Uterus (tissue), 4 donors: ENCODE data around the gene TNF. TPM values are rescaled to one million over a fixed set of nuclear protein-coding genes. Genes with fewer than 3 reads are reported as not detected.

Experiments
- DNase-seq, 2 donors: peaks; one replicate each; pipeline ENCODE4 v3.0.0-alpha.2; 2019 to 2020
- H3K27ac ChIP-seq, 2 donors: fragments of 200-600 bp; sonication (generic); 1 replicate in 1 of 2; 2 replicates in 1 of 2; pipeline ENCODE4 v1.5.1; 2016 to 2018
- H3K27me3 ChIP-seq, 2 donors: fragments of 200-600 bp; sonication (generic); one replicate each; pipeline ENCODE4 v1.5.1; 2018 to 2019; ENCODE audit warnings: control low read depth in 1 of 2
- H3K36me3 ChIP-seq, 2 donors: fragments of 200-600 bp; sonication (generic); one replicate each; pipeline ENCODE4 v1.5.1; 2019; ENCODE audit warnings: control low read depth in 1 of 2
- H3K4me1 ChIP-seq, 2 donors: fragments of 200-600 bp; sonication (generic); one replicate each; pipeline ENCODE4 v1.5.1; 2018 to 2019; ENCODE audit warnings: control low read depth in 1 of 2
- H3K4me3 ChIP-seq, 2 donors: fragments of 200-600 bp; sonication (generic); 1 replicate in 1 of 2; 2 replicates in 1 of 2; pipeline ENCODE4 v1.5.1; 2018 to 2019; ENCODE audit warnings: mild to moderate bottlenecking in 1 of 2
- H3K9me3 ChIP-seq, 2 donors: fragments of 200-600 bp; sonication (generic); one replicate each; pipeline ENCODE4 v1.5.1; 2019; ENCODE audit warnings: control low read depth in 1 of 2
- POLR2A ChIP-seq, 2 donors: fragments of 450-650 bp; IDR thresholded peaks; one replicate each; pipeline ENCODE4 v1.6.1; 2016; ENCODE audit warnings: antibody characterized with exemption in 2 of 2, mild to moderate bottlenecking in 1 of 2, moderate library complexity in 1 of 2
- intact Hi-C: fragments of 100-400 bp; cut with DNase I; formaldehyde crosslinking; loops from one replicate; pipeline ENCODE4 v1.15.1; 2023; ENCODE audit warnings: low total_unique reads
- total RNA-seq, 4 donors: library from RNA; depleted of rRNA in 3 of 4; stranded (reverse); fragments of >200 nt in 3 of 4; gene quantifications; one replicate each; pipeline versions ENCODE4 v1.1.0 to v1.2.4, GENCODE V29; 2014 to 2023
- TF ChIP-seq, protein P1 (sequence below), 4 experiments: fragments of 200-600 bp in 2 of 4; fragments of 450-650 bp in 2 of 4; sonication (generic) in 2 of 4; IDR thresholded peaks; one replicate each; pipeline ENCODE4 v1.5.1; 2016 to 2019; ENCODE audit warnings: antibody characterized with exemption in 4 of 4, mild to moderate bottlenecking in 2 of 4, moderate library complexity in 1 of 4
- donor health status: DM: yes; HTN: yes; CAD: no.

Gene TNF
- total RNA-seq, 4 donors from 2014 or later, result 1.3 TPM; not detected in 3

DNA sequence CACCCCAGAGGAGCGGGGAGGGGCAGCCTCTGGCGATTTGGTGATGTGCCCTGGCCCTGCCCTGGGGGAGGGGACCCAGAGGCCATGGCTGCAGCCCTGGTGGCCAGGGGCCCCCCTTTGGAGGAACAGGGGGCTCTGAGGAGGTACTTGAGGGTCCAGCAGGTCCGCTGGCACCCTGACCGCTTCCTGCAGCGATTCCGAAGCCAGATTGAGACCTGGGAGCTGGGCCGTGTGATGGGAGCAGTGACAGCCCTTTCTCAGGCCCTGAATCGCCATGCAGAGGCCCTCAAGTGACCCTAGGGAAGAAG is 17.1 kb upstream of the TNF start:
- H3K4me1 ChIP-seq, result no peaks in the 10 kb centered on the region
- H3K27ac ChIP-seq, result peak overlapping the region; percentile 51 to 55
- intact Hi-C loops, result no loop called here
- H3K36me3 ChIP-seq, result no peaks in the 10 kb centered on the region
- H3K9me3 ChIP-seq, result no peaks in the 10 kb centered on the region
- H3K4me3 ChIP-seq, result no peak overlapping the region
- DNase-seq, result no peak
- H3K27me3 ChIP-seq, result no peaks in the 10 kb centered on the region
- TF ChIP-seq, protein P1, sequence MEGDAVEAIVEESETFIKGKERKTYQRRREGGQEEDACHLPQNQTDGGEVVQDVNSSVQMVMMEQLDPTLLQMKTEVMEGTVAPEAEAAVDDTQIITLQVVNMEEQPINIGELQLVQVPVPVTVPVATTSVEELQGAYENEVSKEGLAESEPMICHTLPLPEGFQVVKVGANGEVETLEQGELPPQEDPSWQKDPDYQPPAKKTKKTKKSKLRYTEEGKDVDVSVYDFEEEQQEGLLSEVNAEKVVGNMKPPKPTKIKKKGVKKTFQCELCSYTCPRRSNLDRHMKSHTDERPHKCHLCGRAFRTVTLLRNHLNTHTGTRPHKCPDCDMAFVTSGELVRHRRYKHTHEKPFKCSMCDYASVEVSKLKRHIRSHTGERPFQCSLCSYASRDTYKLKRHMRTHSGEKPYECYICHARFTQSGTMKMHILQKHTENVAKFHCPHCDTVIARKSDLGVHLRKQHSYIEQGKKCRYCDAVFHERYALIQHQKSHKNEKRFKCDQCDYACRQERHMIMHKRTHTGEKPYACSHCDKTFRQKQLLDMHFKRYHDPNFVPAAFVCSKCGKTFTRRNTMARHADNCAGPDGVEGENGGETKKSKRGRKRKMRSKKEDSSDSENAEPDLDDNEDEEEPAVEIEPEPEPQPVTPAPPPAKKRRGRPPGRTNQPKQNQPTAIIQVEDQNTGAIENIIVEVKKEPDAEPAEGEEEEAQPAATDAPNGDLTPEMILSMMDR (IDR thresholded peaks at IDR 0.05), result no peak

DNA sequence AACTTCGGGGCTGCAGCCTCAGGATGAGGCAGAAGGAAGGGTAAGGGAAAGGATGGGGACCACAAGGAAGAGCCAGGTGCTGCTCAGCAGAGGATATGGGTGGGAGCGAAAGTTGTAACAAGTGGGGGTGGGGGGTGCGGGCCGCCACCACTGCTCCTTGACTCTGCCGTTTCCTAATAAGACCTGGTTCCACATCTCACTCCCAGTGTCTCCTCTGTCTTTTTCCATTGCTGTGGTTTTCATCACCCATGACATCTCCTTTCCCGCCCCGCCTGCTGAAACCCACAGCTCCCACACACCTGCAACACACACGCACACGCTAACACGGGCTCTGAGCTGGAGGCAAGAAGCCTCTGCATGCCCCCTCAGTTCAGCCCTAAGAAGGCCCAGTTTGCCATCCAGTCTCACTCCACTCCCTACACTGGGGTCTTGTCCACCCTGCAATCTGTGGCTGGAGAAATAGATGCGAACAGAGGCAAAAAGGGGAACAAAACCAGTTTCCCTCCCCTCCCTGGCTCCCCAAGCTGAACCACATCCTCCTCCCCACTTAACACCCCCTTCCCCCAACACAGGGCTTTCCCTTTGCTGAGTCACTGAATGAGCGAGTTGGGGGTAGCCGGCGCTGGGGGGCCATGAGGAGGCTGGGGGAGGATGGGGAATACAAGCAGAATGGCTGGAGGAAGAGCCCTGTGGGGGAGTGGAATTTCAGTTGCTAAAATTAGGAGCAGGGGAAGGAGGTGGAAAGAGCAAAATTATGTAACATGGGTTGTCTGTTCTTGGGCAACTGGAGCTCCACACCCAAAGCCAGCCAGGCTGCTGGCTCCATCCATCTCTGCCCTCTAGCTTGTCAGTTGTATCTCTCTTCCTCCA is 16.5 kb upstream of the TNF start:
- Histone ChIP-seq H3K4me3 (no peak overlapping the region), H3K27me3 (no peaks in the 10 kb centered on the region), H3K36me3 (no peaks in the 10 kb centered on the region), H3K27ac (peak overlapping the region; percentile 51 to 55), H3K9me3 (no peaks in the 10 kb centered on the region), H3K4me1 (no peaks in the 10 kb centered on the region)
- TF ChIP-seq, protein P1 (IDR thresholded peaks at IDR 0.05), result no peak
- no peak for TF ChIP-seq POLR2A (IDR thresholded peaks at IDR 0.05)
- intact Hi-C loops, result no loop called here
- DNase-seq, result peak in 1 of 2 donors; percentile 40

DNA sequence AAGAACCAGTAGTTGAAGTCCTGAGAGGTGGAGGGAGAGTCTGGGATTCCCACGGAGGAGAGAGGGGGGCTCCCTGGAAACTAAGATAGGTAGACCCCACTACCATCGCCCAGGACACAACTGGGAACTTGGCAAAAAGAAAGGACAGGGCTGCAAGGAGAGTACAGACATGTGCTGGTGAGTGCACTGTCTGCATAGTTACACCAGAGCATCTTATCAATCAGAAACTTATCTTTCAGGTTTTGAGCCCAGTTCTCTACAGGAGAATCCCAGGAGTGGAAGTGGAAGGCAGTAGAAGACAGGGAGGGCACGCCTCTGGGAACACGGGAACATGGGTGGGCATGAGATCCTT is 15.8 kb upstream of the TNF start:
- Histone ChIP-seq H3K4me1 (no peaks in the 10 kb centered on the region), H3K27me3 (no peaks in the 10 kb centered on the region), H3K4me3 (no peak overlapping the region), H3K9me3 (no peaks in the 10 kb centered on the region), H3K36me3 (no peaks in the 10 kb centered on the region), H3K27ac (peak overlapping the region; percentile 51 to 55)
- TF ChIP-seq, protein P1 (IDR thresholded peaks at IDR 0.05), result no peak
- TF ChIP-seq POLR2A (IDR thresholded peaks at IDR 0.05), result no peak
- intact Hi-C loops, result no loop called here
- no peak for DNase-seq

DNA sequence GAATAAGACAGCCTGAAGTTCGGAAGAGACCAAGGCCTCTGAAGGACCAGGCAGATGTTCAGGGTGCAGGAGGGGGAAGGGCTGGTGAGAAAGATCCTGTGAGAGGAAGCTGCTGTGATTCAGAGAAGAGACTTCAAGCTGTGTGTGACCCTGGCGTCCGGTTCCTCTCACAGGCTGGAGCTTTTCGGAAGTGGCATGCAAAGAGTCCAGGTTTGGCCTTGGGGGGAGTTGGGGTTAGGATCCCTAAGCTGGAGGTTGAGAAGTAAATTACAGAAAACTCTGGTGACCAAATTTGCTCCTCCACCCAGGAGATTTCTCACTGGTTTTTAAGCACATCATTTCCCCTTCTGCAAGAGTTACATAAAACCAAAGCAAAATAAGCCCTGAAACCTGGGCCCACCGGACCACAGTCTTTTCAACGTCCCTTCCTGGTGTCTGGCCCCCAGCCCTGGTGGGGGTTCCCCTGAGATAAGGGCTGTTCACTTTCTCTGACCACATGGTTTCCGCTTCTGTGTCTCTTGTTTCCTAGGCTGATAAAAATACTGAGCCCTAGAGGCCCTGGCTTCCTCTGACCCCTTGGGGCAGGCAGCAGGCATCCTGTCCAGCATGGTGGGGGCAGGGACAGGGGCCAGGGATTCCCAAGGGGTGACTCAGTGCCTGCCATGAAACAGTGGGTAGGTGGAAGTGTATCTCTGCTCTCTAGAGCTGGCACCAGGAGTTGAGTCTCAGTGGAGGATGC is 15.2 kb upstream of the TNF start:
- Histone ChIP-seq H3K36me3 (no peaks in the 10 kb centered on the region), H3K9me3 (no peaks in the 10 kb centered on the region), H3K27ac (peak overlapping the region; percentile 17 to 51), H3K4me3 (no peak overlapping the region), H3K4me1 (no peaks in the 10 kb centered on the region), H3K27me3 (no peaks in the 10 kb centered on the region)
- peak in 1 of 2 donors; percentile 75 for DNase-seq
- intact Hi-C loops, result no loop called here
- TF ChIP-seq, protein P1 (IDR thresholded peaks at IDR 0.05), result no peak
- TF ChIP-seq POLR2A (IDR thresholded peaks at IDR 0.05), result no peak

DNA sequence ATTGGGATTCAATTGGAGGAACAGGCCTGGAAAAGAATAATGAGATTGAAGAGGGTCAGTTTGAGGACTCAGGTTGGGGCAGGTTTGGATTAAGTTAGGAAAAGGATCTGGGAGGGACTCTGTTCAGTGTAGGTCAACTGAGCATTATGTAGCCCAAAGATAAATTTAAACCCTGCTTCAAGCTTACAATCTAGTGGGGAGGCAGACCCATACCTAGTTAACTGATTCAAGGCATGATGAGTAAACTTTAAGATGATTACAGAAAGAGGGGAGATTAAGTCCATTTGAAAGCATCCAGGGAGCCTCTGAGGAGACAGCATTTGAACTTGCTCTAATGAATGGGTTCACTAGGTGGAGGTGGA is 14.7 kb upstream of the TNF start:
- Histone ChIP-seq H3K27ac (peak overlapping the region; percentile 17 to 51), H3K4me1 (no peaks in the 10 kb centered on the region), H3K27me3 (no peaks in the 10 kb centered on the region), H3K4me3 (no peak overlapping the region), H3K36me3 (no peaks in the 10 kb centered on the region), H3K9me3 (no peaks in the 10 kb centered on the region)
- DNase-seq, result no peak
- TF ChIP-seq, protein P1 (IDR thresholded peaks at IDR 0.05), result no peak
- no peak for TF ChIP-seq POLR2A (IDR thresholded peaks at IDR 0.05)
- intact Hi-C loops, result no loop called here
